K562 (cell line): ENCODE results near the gene SLC35B1. TPM values are rescaled to one million over a fixed set of nuclear protein-coding genes. Genes with fewer than 3 reads are reported as not detected.

ENCODE experiments used
- ATAC-seq: fragments of 200-7000 bp; cut with Tn5 transposase; 3 replicates; pipeline ENCODE4 v1.9.1; 2020; ENCODE audit warnings: moderate library complexity
- BruUV-seq: library from RNA; stranded (reverse); fragments of 400-500 nt; replicated peaks from 2 replicates; lab custom pipeline; 2021; lab: Mats Ljungman, UMichigan
- CTCF ChIA-PET: fragments of 300-600 bp; formaldehyde crosslinking; extraction: SDS; loops from one replicate; lab custom pipeline; 2021; ENCODE audit warnings: low intra/inter-chr PET ratio; lab: Yijun Ruan, JAX
- POLR2A ChIA-PET: fragments of 300-600, 350-650 bp; sonication (Branson Sonifier 250); formaldehyde crosslinking; extraction: SDS; loops from one replicate; lab custom pipeline; 2021; ENCODE audit warnings: antibody characterized with exemption, inconsistent platforms; lab: Yijun Ruan, JAX
- DNase-seq, 4 experiments: peaks; one replicate each; pipeline versions ENCODE4 v3.0.0 to v3.0.0-alpha.2; 2011 to 2018; ENCODE audit warnings: low spot score in 3 of 4, mixed read lengths in 3 of 4; ENCODE audit errors: extremely low read depth in 1 of 4
- FAIRE-seq: peaks from 2 replicates; lab custom pipeline; 2011; peaks lifted over from hg19 to GRCh38; lab: Jason Lieb, UNC
- H2AFZ ChIP-seq: 2 replicates; pipeline ENCODE4 v1.6.0; 2011; ENCODE audit warnings: low read depth, low read length, control low read depth, inconsistent platforms
- H3K27ac ChIP-seq: fragments of 200-600 bp; 3 replicates; pipeline ENCODE4 v1.8.0; 2011; ENCODE audit warnings: low read depth, mild to moderate bottlenecking, control low read depth, inconsistent platforms, low read length, moderate library complexity, mixed read lengths; ENCODE audit errors: extremely low read depth
- H3K27me3 ChIP-seq, 2 experiments: fragments of 300-600 bp in 1 of 2; 2 replicates in 1 of 2; 3 replicates in 1 of 2; pipeline versions ENCODE4 v1.6.0 to v1.8.0; 2011; ENCODE audit warnings: inconsistent platforms in 2 of 2, low read length in 2 of 2, mild to moderate bottlenecking in 1 of 2, mixed read lengths in 1 of 2, moderate library complexity in 1 of 2; ENCODE audit not compliant: control insufficient read depth in 2 of 2, insufficient read depth in 2 of 2
- H3K36me3 ChIP-seq: fragments of 300-600 bp; 3 replicates; pipeline ENCODE4 v1.8.0; 2011; ENCODE audit warnings: mild to moderate bottlenecking, low read length, inconsistent platforms; ENCODE audit not compliant: control insufficient read depth, insufficient read depth
- H3K4me1 ChIP-seq, 2 experiments: fragments of 200-600 bp in 1 of 2; replicated peaks in 1 of 2; 2 replicates in 1 of 2; 3 replicates in 1 of 2; pipeline versions ENCODE4 v1.5.1 to v1.8.0; 2011; ENCODE audit warnings: inconsistent platforms in 2 of 2, low read length in 2 of 2, mild to moderate bottlenecking in 1 of 2, mixed read lengths in 1 of 2, moderate library complexity in 1 of 2; ENCODE audit not compliant: control insufficient read depth in 2 of 2, insufficient read depth in 2 of 2
- H3K4me2 ChIP-seq: 2 replicates; pipeline ENCODE4 v1.6.1; 2011; ENCODE audit warnings: low read length, control low read depth, inconsistent platforms, mixed read lengths; ENCODE audit not compliant: insufficient read depth
- H3K4me3 ChIP-seq: fragments of 200-600 bp; sonication (generic), shearing (Covaris generic); 2 replicates; pipeline ENCODE4 v1.5.1; 2016; ENCODE audit warnings: control low read depth, inconsistent platforms
- H3K79me2 ChIP-seq: fragments of 200-600 bp; 3 replicates; pipeline ENCODE4 v1.8.0; 2011; ENCODE audit warnings: low read length, inconsistent platforms; ENCODE audit not compliant: control insufficient read depth, insufficient read depth
- H3K9ac ChIP-seq, 2 experiments: 2 replicates each; pipeline versions ENCODE4 v1.6.0 to v1.6.1; 2011; ENCODE audit warnings: low read depth in 2 of 2, low read length in 2 of 2, control low read depth in 1 of 2, inconsistent platforms in 1 of 2, mild to moderate bottlenecking in 1 of 2, mixed read lengths in 1 of 2; ENCODE audit not compliant: insufficient read depth in 1 of 2
- H3K9me1 ChIP-seq: one replicate; pipeline ENCODE4 v1.6.0; 2011; ENCODE audit warnings: inconsistent platforms, mild to moderate bottlenecking, low read length, moderate library complexity; ENCODE audit not compliant: control insufficient read depth, insufficient read depth
- H3K9me3 ChIP-seq: replicated peaks from 2 replicates; pipeline ENCODE4 v1.5.1; 2011; ENCODE audit warnings: low read depth, low read length, inconsistent platforms; ENCODE audit not compliant: control insufficient read depth, insufficient read depth
- H4K20me1 ChIP-seq: replicated peaks from 2 replicates; pipeline ENCODE4 v1.6.1; 2011; ENCODE audit warnings: low read length, inconsistent platforms, mixed read lengths; ENCODE audit not compliant: control insufficient read depth, insufficient read depth
- BRD9 ChIP-seq: fragments of 450-650 bp; IDR thresholded peaks from 2 replicates; pipeline ENCODE4 v1.6.1; 2018; ENCODE audit warnings: low read depth; ENCODE audit not compliant: partially characterized antibody
- CSDE1 ChIP-seq, 2 experiments: fragments of 450-650 bp; IDR thresholded peaks; 2 replicates each; pipeline ENCODE4 v1.6.1; 2016; ENCODE audit warnings: mild to moderate bottlenecking in 1 of 2
- MYBL2 ChIP-seq, 2 experiments: fragments of 450-650 bp in 1 of 2; sonication (generic) in 1 of 2; formaldehyde crosslinking in 1 of 2; IDR thresholded peaks; 2 replicates each; pipeline versions ENCODE4 v1.6.1 to v1.8.1; 2017 to 2022; ENCODE audit warnings: borderline replicate concordance in 1 of 2, inconsistent platforms in 1 of 2, low read depth in 1 of 2, mild to moderate bottlenecking in 1 of 2, missing genetic modification reagents in 1 of 2, moderate library complexity in 1 of 2
- NFXL1 ChIP-seq: fragments of 450-650 bp; formaldehyde crosslinking; IDR thresholded peaks from 2 replicates; pipeline ENCODE4 v1.4.0; 2021; ENCODE audit warnings: mild to moderate bottlenecking
- NR4A1 ChIP-seq, 2 experiments: fragments of 250-450 bp in 1 of 2; fragments of 450-650 bp in 1 of 2; sonication (Bioruptor Pico) in 1 of 2; IDR thresholded peaks; 2 replicates each; pipeline versions ENCODE4 v1.4.0 to v1.6.1; 2016 to 2020; ENCODE audit warnings: mild to moderate bottlenecking in 2 of 2, missing compliant biosample characterization in 1 of 2, missing genetic modification characterization in 1 of 2, moderate library complexity in 1 of 2
- TOE1 ChIP-seq, 2 experiments: fragments of 450-650 bp in 1 of 2; sonication (generic) in 1 of 2; formaldehyde crosslinking in 1 of 2; IDR thresholded peaks; 2 replicates each; pipeline versions ENCODE4 v1.7.1 to v1.8.0; 2016 to 2022; ENCODE audit warnings: borderline replicate concordance in 2 of 2, mild to moderate bottlenecking in 2 of 2, antibody characterized with exemption in 1 of 2, inconsistent platforms in 1 of 2, low read depth in 1 of 2, missing genetic modification reagents in 1 of 2, moderate library complexity in 1 of 2
- ZNF143 ChIP-seq: sonication (generic); formaldehyde crosslinking; IDR thresholded peaks from 2 replicates; pipeline ENCODE4 v1.9.0; 2022; ENCODE audit warnings: mild to moderate bottlenecking, missing genetic modification reagents
- WGBS: fragments of 100-300 bp; shearing (Covaris generic); methylation state at CpG from one replicate; pipeline ENCODE4 v1.1.6; 2016; ENCODE audit warnings: low coverage, mixed read lengths; ENCODE audit not compliant: insufficient coverage; ENCODE audit errors: missing lambda C conversion rate; 5-methylcytosine and 5-hydroxymethylcytosine counted together
- in situ Hi-C: fragments of 300-500 bp; cut with MboI; formaldehyde crosslinking; loops from 4 replicates; pipeline ENCODE4 v1.15.0; 2018; ENCODE audit warnings: inconsistent platforms, mixed read lengths
- intact Hi-C: fragments of 100-400 bp; cut with micrococcal nuclease; formaldehyde crosslinking; loops from 2 replicates; pipeline ENCODE4 v1.14.2; 2022
- polyA plus RNA-seq, 8 experiments: library from polyadenylated mRNA; depleted of rRNA in 4 of 8; stranded (reverse) in 5 of 8; unstranded in 3 of 8; fragments of >200 nt; fragmentation: Nextera tagmentation in 2 of 8; fragmentation: Illumina TruSeq in 1 of 8; extraction: Ambion mirVana in 2 of 8; extraction: Trizol in 1 of 8; gene quantifications; 2 replicates each; pipeline versions ENCODE4 v1.2.1 to v1.2.3, GENCODE V29; 2011 to 2014; ENCODE audit warnings: inconsistent platforms in 1 of 8, missing spikeins in 1 of 8
- total RNA-seq, 7 experiments: library from RNA; depleted of rRNA in 6 of 7; stranded (reverse); fragments of >200 nt in 6 of 7; fragmentation: Illumina TruSeq in 2 of 7; extraction: Trizol in 2 of 7; gene quantifications; 2 replicates each; pipeline versions ENCODE4 v1.2.1 to v1.2.3, GENCODE V29; 2011 to 2021; ENCODE audit warnings: low replicate concordance in 1 of 7
- TF ChIP-seq, protein P1 (sequence below): sonication (generic); formaldehyde crosslinking; IDR thresholded peaks from 2 replicates; pipeline ENCODE4 v1.8.1; 2023; ENCODE audit warnings: mild to moderate bottlenecking, missing genetic modification reagents
- TF ChIP-seq, protein P2 (sequence below): fragments of 450-650 bp; conservative IDR thresholded peaks from 2 replicates; pipeline ENCODE4 v1.6.1; 2016; ENCODE audit warnings: missing genetic modification characterization, low read depth, mild to moderate bottlenecking, control low read depth, missing compliant biosample characterization
- TF ChIP-seq, protein P3 (sequence below): fragments of 250-450 bp; sonication (Bioruptor Pico); IDR thresholded peaks from 2 replicates; pipeline ENCODE4 v1.5.0; 2021

The SLC35B1 gene
- total and polyA plus RNA-seq, 9 of the 15 experiments (the other 6 are each of a cell fraction or from before 2014, with no cell fraction given) = 51.4 to 87.9 (median 66.3) TPM

DNA sequence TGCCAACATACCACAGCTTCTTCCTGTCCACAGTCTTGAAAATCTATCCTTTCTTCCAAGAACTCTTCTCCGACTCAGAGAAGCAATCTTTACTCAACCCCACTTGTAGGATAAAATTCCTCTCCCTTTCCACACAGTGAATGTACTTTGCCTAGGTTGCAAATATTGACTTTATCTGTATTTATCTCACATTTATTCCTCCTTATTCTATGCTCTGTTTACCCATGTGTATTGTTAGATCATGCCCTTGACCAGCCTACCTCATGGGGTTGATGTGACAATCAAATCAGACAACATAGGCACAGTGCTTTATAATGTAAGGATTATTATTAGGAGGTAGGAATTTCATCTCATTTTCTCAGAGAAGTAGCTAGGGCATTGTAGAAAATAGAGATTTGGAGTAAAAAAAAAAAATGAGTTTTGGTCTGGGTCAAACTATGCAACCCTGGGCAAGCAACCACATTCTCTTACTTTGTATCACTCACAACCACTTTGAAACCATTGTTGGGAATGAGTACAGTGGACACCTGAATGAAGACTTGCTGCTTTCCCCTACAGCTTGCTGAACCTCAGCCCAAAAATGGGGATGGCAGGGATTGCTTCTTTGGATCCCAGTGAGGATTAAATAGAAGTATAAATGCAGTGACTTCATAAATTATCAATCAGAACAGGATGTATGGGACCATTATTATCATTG is 9.1 kb upstream of the SLC35B1 start:
- BruUV-seq = no TSS peak
- intact Hi-C loops = no loop called here
- CTCF ChIA-PET = no interaction called here

DNA sequence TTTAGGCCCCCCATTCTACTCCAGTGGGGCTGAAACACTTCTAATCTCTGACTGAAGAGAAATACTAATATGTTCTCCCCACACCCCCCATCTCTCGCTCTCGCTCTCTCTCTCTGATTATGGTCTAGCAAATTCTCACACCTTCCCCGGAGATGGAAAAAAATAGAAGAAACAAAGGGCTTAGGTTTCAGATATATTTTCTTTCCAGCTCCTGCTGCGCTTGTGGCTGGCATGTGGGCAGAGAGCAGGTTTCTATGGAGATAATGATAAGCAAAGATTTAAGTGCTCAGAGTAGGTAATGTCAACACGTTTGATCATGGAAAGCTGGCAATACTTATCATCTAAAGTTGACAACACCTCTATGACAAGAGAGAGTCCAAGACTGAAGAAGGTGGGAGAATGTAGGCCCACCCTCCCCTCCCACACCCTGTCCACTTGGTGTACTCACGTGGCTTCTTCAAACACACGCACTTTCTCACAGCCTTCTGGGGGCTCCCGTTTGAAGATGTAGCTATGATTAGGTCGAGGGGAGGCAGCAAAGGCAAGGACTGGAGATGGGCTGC is 8.0 kb upstream of the SLC35B1 start:
- POLR2A ChIA-PET = interaction anchor here (1.0 to 2.3 kb wide), 2 partner anchors 8 to 19 kb away, joined by 3 to 7 read pairs; partner anchors contain the start of gene SLC35B1
- in situ Hi-C loops (no loop called here), intact Hi-C loops (no loop called here)
- no peak for TF ChIP-seq BRD9
- TF ChIP-seq, protein P1, sequence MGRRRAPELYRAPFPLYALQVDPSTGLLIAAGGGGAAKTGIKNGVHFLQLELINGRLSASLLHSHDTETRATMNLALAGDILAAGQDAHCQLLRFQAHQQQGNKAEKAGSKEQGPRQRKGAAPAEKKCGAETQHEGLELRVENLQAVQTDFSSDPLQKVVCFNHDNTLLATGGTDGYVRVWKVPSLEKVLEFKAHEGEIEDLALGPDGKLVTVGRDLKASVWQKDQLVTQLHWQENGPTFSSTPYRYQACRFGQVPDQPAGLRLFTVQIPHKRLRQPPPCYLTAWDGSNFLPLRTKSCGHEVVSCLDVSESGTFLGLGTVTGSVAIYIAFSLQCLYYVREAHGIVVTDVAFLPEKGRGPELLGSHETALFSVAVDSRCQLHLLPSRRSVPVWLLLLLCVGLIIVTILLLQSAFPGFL = no peak
- no peak for TF ChIP-seq MYBL2 (IDR thresholded peaks at IDR 0.05; ENCODE audit: low read depth)
- TF ChIP-seq MYBL2 (CRISPR knock-in tag; IDR thresholded peaks at IDR 0.05; ENCODE audit: borderline replicate concordance) = no peak
- no peak for TF ChIP-seq TOE1 (IDR thresholded peaks at IDR 0.05; ENCODE audit: borderline replicate concordance)
- TF ChIP-seq TOE1 (CRISPR knock-in tag; IDR thresholded peaks at IDR 0.05; ENCODE audit: borderline replicate concordance, low read depth) = no peak
- TF ChIP-seq, protein P2, sequence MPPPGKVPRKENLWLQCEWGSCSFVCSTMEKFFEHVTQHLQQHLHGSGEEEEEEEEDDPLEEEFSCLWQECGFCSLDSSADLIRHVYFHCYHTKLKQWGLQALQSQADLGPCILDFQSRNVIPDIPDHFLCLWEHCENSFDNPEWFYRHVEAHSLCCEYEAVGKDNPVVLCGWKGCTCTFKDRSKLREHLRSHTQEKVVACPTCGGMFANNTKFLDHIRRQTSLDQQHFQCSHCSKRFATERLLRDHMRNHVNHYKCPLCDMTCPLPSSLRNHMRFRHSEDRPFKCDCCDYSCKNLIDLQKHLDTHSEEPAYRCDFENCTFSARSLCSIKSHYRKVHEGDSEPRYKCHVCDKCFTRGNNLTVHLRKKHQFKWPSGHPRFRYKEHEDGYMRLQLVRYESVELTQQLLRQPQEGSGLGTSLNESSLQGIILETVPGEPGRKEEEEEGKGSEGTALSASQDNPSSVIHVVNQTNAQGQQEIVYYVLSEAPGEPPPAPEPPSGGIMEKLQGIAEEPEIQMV (tag) = no peak
- TF ChIP-seq, protein P3, sequence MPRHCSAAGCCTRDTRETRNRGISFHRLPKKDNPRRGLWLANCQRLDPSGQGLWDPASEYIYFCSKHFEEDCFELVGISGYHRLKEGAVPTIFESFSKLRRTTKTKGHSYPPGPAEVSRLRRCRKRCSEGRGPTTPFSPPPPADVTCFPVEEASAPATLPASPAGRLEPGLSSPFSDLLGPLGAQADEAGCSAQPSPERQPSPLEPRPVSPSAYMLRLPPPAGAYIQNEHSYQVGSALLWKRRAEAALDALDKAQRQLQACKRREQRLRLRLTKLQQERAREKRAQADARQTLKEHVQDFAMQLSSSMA (CRISPR knock-in tag) = no peak
- no peak for TF ChIP-seq NR4A1 (CRISPR knock-in tag; IDR thresholded peaks at IDR 0.05)
- TF ChIP-seq NR4A1 (tag; IDR thresholded peaks at IDR 0.05) = no peak
- TF ChIP-seq NFXL1 (CRISPR knock-in tag) = no peak

More for the DNA sequence above, 9.1 kb upstream of the SLC35B1 start:
- Histone ChIP-seq H2AFZ (no peak overlapping the region), H3K27me3 (no peaks in the 10 kb centered on the region), H3K4me2 (no peak overlapping the region), H3K4me3 (no peak overlapping the region), H3K9ac (no peak overlapping the region), H3K9me3 (no peaks in the 10 kb centered on the region), H3K79me2 (no peaks in the 10 kb centered on the region), H3K36me3 (peaks cover 95% of the 10 kb centered on the region), H3K4me1 (no peaks in the 10 kb centered on the region), H4K20me1 (no peaks in the 10 kb centered on the region), H3K27ac (no peak overlapping the region), H3K9me1 (peaks cover 4% of the 10 kb centered on the region)
- whole genome bisulfite sequencing = 100% methylated on average over 1 of the region's 1 CpG
- no peak for FAIRE-seq
- in situ Hi-C loops = no loop called here
- ATAC-seq = no peak
- DNase-seq = no peak
- POLR2A ChIA-PET = interaction anchor here (0.6 to 2.3 kb wide), 2 partner anchors 9 to 572 kb away, joined by 3 to 7 read pairs; partner anchors contain the start of gene SLC35B1
- TF ChIP-seq ZNF143 (CRISPR knock-in tag) = no peak
- no peak for TF ChIP-seq CSDE1 (IDR thresholded peaks at IDR 0.05)

More for the DNA sequence above, 8.0 kb upstream of the SLC35B1 start:
- H4K20me1 ChIP-seq = no peaks in the 10 kb centered on the region
- no peak for DNase-seq
- H3K79me2 ChIP-seq = no peaks in the 10 kb centered on the region
- no peak overlapping the region for H3K27ac ChIP-seq
- no peak for ATAC-seq
- WGBS = 84% methylated on average over 9 of the region's 9 CpGs
- peaks cover 4% of the 10 kb centered on the region for H3K9me1 ChIP-seq
- no peaks in the 10 kb centered on the region for H3K9me3 ChIP-seq
- H3K36me3 ChIP-seq = peaks cover 94% of the 10 kb centered on the region
- CTCF ChIA-PET = no interaction called here
- no peak overlapping the region for H3K4me3 ChIP-seq
- H3K9ac ChIP-seq = no peak overlapping the region
- no peak overlapping the region for H3K4me2 ChIP-seq
- no peaks in the 10 kb centered on the region for H3K4me1 ChIP-seq
- BruUV-seq = no TSS peak
- no peak for FAIRE-seq
- no peaks in the 10 kb centered on the region for H3K27me3 ChIP-seq
- no peak overlapping the region for H2AFZ ChIP-seq
